HepG2 (cell line): Measurements from ENCODE around the gene TAF8. TPM values are rescaled to one million over a fixed set of nuclear protein-coding genes. Genes with fewer than 3 reads are reported as not detected.
A peak's percentile ranks its signal among the peaks of the same experiment; 100 is the strongest.

Experiments used
- HIC2 ChIP-seq: sonication (generic); formaldehyde crosslinking; IDR thresholded peaks from 2 replicates; pipeline ENCODE4 v1.9.0; 2022; ENCODE audit warnings: low read depth, missing genetic modification reagents
- IRF9 ChIP-seq: sonication (generic); formaldehyde crosslinking; IDR thresholded peaks from 2 replicates; pipeline ENCODE4 v1.8.0; 2022; ENCODE audit warnings: missing genetic modification reagents, mild to moderate bottlenecking, borderline replicate concordance
- KDM5A ChIP-seq: fragments of 200-600 bp; sonication (generic); IDR thresholded peaks from 2 replicates; pipeline ENCODE4 v1.7.0; 2018; ENCODE audit warnings: antibody characterized with exemption, mild to moderate bottlenecking, low read length, borderline replicate concordance
- TFE3 ChIP-seq: IDR thresholded peaks from 2 replicates; pipeline ENCODE4 v1.6.1; 2016
- polyA plus RNA-seq, 8 experiments: library from polyadenylated mRNA; depleted of rRNA in 3 of 8; stranded (reverse) in 7 of 8; unstranded in 1 of 8; fragments of >200 nt; fragmentation: Illumina TruSeq in 4 of 8; extraction: Trizol in 4 of 8; gene quantifications; 2 replicates each; pipeline versions ENCODE4 v1.2.1 to v1.2.3, GENCODE V29; 2011 to 2016; ENCODE audit warnings: low read depth in 4 of 8, missing spikeins in 1 of 8, mixed read lengths in 1 of 8; ENCODE audit not compliant: insufficient read depth in 1 of 8
- total RNA-seq, 5 experiments: library from RNA; depleted of rRNA; stranded (reverse); fragments of >200 nt; fragmentation: Illumina TruSeq; extraction: Trizol; gene quantifications; 2 replicates each; pipeline ENCODE4 v1.2.3, GENCODE V29; 2016; ENCODE audit warnings: low read depth in 1 of 5
- TF ChIP-seq, protein P1 (sequence below): sonication (generic); formaldehyde crosslinking; IDR thresholded peaks from 2 replicates; pipeline ENCODE4 v1.5.1; 2020; ENCODE audit warnings: mild to moderate bottlenecking, missing genetic modification reagents, borderline replicate concordance
- TF ChIP-seq, protein P2 (sequence below): sonication (generic); formaldehyde crosslinking; IDR thresholded peaks from 2 replicates; pipeline ENCODE4 v1.5.0; 2020; ENCODE audit warnings: mild to moderate bottlenecking, missing genetic modification reagents

TAF8 gene
- total and polyA plus RNA-seq, 2 of the 13 experiments (the other 11 are each of a cell fraction or from before 2014, with no cell fraction given) = 25.2 to 25.8 TPM

- TF ChIP-seq, protein P1, sequence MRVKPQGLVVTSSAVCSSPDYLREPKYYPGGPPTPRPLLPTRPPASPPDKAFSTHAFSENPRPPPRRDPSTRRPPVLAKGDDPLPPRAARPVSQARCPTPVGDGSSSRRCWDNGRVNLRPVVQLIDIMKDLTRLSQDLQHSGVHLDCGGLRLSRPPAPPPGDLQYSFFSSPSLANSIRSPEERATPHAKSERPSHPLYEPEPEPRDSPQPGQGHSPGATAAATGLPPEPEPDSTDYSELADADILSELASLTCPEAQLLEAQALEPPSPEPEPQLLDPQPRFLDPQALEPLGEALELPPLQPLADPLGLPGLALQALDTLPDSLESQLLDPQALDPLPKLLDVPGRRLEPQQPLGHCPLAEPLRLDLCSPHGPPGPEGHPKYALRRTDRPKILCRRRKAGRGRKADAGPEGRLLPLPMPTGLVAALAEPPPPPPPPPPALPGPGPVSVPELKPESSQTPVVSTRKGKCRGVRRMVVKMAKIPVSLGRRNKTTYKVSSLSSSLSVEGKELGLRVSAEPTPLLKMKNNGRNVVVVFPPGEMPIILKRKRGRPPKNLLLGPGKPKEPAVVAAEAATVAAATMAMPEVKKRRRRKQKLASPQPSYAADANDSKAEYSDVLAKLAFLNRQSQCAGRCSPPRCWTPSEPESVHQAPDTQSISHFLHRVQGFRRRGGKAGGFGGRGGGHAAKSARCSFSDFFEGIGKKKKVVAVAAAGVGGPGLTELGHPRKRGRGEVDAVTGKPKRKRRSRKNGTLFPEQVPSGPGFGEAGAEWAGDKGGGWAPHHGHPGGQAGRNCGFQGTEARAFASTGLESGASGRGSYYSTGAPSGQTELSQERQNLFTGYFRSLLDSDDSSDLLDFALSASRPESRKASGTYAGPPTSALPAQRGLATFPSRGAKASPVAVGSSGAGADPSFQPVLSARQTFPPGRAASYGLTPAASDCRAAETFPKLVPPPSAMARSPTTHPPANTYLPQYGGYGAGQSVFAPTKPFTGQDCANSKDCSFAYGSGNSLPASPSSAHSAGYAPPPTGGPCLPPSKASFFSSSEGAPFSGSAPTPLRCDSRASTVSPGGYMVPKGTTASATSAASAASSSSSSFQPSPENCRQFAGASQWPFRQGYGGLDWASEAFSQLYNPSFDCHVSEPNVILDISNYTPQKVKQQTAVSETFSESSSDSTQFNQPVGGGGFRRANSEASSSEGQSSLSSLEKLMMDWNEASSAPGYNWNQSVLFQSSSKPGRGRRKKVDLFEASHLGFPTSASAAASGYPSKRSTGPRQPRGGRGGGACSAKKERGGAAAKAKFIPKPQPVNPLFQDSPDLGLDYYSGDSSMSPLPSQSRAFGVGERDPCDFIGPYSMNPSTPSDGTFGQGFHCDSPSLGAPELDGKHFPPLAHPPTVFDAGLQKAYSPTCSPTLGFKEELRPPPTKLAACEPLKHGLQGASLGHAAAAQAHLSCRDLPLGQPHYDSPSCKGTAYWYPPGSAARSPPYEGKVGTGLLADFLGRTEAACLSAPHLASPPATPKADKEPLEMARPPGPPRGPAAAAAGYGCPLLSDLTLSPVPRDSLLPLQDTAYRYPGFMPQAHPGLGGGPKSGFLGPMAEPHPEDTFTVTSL = peak; percentile 13; the same call in 1 of the 2 replicates
- peak; percentile 91; the same call in 1 of the 2 replicates for TF ChIP-seq HIC2 (CRISPR knock-in tag)
- TF ChIP-seq KDM5A = no peak
- TF ChIP-seq, protein P2, sequence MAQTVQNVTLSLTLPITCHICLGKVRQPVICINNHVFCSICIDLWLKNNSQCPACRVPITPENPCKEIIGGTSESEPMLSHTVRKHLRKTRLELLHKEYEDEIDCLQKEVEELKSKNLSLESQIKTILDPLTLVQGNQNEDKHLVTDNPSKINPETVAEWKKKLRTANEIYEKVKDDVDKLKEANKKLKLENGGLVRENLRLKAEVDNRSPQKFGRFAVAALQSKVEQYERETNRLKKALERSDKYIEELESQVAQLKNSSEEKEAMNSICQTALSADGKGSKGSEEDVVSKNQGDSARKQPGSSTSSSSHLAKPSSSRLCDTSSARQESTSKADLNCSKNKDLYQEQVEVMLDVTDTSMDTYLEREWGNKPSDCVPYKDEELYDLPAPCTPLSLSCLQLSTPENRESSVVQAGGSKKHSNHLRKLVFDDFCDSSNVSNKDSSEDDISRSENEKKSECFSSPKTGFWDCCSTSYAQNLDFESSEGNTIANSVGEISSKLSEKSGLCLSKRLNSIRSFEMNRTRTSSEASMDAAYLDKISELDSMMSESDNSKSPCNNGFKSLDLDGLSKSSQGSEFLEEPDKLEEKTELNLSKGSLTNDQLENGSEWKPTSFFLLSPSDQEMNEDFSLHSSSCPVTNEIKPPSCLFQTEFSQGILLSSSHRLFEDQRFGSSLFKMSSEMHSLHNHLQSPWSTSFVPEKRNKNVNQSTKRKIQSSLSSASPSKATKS = no peak
- 0 out of 2 replicates have a peak, but pooled peaks have one; percentile 33 for TF ChIP-seq IRF9
- no peak for TF ChIP-seq TFE3 (CRISPR knock-in tag)
Measured at GRCh38 chr6:42099340-42100028, 49.2 kb downstream of the TAF8 start (continued).
